Activated T-cell treated with anti-CD3 and anti-CD28 coated beads for 48 hours (primary cell): ENCODE measurements around the gene FOXF2.
"Not testable (repeated sequence)": the region's sequence is repeated elsewhere in the genome, so short reads cannot be mapped to it uniquely, and the experiment has no call there.

ENCODE experiments used
- DNase-seq: peaks from one replicate; pipeline ENCODE4 v3.0.0-alpha.2; 2020; ENCODE audit warnings: low read depth

Gene FOXF2

DNA sequence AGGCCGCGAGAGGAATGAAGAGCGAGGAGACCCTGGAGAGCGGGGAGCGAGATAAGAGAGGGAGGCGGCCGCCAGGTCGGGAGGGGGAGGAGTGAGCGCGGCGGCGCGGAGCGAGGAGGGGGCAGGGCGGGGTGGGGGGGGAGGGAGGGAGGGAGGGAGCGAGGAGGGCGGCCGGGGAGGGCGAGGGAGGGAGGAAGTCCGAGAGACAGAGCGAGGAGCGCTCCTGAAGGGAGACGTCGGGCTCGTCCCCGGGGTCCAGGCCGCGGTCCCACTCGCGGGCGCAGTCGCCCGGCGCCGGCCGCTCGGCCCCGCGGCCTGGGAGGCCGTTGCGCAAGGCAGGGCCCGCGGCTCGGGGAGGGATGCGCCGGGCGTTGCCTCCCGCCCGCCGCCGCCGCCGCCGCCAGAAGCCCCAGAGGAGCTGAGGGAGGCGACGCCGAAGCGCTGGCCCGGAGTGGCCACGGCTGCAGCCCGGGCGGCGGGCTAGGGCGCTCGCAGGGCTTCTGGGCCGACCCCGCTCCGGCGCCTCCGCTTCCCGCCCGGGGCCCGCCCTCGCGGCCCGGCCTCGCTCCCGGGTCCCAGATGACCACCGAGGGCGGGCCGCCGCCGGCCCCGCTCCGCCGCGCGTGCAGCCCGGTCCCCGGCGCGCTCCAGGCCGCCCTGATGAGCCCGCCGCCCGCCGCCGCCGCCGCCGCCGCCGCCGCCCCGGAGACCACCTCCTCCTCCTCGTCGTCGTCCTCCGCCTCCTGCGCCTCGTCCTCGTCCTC lies at the start of gene FOXF2:
Gene FOXF2, plus strand, starts transcription at position 208 of the 764 bp plus-strand sequence. Its CDS starts 372 bp downstream, at position 580.
- DNase-seq: no peak

DNA sequence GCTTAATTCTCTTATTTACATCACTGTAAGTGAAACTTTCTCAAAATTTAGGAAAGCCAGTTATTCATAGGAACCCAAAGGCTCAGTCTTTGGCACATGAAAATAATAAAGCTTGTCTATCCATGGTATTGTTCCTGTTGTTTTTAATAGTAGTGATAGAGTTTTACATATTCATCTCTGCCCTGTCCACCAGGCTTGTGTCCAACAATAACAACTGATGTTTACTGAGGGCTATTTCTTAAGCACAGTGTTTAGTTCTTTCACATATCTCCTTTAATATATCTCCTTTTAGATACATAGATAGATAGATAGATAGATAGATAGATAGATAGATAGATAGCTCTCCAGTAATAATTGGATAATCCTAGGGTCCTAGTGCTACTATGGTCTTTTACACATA lies 43.3 kb upstream of the FOXF2 start:
- no peak for DNase-seq

DNA sequence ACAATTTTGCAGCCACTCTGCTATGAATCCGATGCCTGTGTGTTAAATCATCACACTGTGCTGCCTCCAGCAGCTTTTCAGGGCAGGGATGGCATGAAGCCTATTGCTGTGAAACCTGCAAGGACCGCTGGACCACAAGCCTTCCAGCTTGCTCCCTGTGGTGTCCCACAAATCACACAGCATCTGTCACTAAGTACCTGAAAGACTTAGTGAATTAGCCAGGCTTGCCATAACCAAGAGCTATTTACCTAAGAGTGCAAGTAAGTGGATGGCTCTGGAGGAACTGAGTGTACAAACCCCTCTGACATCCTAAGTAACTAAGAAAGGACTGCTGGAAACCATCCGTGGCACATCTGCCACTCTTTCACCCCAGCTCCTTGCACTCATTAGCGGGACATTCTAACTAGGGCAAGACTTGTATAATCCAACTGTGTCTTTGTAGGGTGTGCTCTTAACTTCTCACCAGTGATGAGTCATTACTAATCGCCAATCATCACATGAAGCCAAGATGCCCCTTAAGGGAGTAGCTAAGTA lies 42.8 kb upstream of the FOXF2 start:
- no peak for DNase-seq

DNA sequence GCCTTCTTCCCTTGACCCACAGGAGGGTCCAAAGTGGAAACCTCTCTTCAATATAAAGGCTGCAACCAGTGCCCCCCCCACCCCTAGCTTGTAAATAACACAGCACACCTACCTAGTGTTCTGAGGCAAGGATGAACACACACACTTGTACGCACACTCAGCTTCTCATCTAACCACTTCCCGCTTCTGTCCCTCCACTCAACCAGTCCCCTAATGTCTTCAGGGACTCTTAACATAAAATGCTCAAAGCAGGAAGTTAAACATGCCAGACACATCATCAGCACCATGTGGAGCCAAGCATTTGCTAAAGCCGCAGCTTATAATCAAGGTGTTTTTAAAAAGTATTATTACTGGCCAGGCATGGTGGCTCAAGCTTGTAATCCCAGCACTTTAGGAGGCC lies 42.2 kb upstream of the FOXF2 start:
- DNase-seq: no peak

DNA sequence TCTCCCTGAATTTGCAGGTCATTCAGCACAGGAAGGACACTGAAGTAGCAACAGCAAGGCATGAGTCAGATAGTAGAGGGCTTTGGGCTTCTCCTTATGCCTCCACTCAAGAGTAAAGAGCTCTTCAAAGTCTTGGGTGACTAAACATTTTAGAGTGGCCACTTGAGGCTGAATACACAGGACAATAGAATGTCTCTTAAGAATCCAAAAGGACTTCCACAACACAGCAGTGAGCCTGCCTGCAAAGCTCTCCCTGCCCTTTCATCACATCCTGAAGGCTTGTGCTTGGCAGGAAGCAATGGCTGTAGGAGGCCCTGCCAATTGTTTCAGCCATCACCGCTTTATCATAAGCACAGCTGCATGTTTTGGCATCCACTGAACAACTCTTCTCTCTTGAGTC lies 40.7 kb upstream of the FOXF2 start:
- no peak for DNase-seq

DNA sequence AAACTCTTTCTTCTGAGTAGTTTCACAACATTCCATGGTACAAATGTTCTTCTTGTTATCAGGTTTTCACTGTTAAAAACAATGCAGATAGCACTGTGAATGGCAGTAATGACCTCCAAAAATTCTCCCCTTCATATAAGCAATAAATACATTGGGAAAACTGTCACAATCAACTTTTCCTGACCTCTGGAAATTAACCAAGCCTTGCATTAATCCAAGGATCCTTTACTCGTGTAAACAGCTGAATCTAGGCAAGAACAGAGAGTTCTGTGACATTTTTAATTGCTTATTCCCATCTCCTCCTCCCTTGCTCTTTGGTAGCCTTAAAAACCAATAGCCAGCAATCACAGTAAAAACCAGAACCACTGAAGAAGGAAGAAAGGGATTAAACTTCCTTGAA lies 39.7 kb upstream of the FOXF2 start:
- no peak for DNase-seq

DNA sequence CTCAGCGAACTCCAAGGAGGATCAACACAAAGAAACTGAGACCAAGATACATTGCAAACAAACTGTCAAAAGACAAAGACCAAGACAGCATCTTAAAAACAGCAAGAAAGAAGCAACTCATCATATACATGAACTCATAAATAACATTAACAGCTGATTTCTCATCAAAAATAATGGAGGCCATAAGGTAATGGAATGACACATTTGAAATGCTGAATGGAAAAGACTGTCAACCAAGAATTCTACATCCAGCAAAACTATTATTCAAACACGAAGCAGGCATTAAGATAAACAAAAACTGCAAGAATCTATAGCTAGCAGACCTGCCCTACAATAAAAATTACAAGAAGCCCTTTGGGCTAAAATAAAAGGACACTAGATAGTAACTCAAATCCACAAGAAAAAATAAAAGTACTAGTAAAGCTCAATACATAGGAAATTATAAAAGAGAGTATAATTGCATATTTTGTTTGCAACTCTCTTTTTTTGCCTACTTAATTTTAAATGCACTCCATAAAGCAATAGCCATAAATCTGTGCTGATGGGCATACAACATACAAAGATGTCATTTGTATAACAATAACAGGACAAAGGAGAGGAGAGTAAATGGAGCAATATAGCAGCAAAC lies 37.9 kb upstream of the FOXF2 start:
- DNase-seq: no peak

DNA sequence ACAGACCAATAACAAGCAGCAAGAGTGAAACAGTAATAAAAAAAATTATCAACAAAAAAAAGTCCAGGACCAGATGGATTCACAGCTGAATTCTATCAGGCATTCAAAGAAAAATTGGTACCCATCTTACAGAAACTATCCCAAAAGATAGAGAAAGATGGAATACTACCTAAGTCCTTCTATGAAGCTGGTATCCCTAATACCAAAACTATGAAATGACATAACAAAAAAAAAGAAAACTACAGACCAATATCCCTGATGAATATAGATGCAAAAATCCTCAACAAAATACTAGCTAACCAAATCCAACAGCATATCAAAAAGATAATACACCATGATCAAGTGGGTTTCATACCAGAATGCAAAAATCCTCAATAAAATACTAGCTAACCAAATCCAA lies 34.3 kb upstream of the FOXF2 start:
- not testable (repeated sequence) for DNase-seq

DNA sequence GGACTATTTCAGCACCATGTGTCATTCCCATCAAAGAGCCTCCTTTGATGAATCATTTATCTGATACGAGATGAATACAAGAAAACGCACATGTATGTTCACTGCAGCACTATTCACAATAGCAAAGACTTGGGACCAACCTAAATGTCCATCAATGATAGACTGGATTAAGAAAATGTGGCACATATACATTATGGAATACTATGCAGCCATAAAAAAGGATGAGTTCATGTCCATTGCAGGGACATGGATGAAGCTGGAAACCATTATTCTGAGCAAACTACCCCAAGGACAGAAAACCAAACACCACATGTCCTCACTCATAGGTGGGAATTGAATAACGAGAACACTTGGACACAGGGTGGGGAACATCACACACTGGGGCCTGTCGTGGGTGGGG lies 27.7 kb upstream of the FOXF2 start:
- not testable (repeated sequence) for DNase-seq

DNA sequence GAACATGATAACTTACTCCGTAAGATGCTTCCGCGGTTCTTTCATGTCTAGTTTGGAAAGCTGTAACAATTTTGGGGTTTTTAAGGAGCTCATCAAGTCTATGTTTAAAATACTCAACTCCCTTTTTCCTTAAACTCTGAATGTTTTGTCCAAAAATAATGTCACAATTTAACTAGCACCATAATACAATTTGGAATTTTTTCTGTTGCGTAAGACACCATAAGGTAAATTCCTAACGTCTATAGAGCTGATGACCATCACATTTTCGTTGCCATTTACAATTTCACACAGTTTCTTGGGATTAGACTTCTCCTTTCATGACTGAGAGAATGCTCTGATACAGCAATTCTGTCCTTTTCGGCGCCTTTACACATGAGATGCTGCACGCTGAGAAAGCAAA lies 26.7 kb upstream of the FOXF2 start:
- no peak for DNase-seq

DNA sequence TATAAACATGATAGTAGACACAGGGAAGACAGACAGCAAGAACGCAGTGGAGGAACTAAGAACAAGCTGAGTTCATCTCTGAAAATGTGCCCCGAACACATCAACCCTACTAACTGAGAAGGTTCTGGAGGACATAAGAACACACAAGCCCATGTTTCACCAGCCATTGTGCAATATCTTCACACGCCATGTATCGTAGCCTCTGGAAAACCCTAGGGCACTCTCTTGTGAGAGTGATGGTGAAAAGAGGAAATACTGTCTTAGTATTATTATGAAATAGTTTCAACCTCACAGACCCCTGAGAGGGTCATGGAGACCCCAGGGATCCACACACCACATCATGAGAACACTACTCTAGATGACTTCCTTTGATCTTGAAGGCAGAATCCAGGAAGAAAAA lies 26.1 kb upstream of the FOXF2 start:
- no peak for DNase-seq

DNA sequence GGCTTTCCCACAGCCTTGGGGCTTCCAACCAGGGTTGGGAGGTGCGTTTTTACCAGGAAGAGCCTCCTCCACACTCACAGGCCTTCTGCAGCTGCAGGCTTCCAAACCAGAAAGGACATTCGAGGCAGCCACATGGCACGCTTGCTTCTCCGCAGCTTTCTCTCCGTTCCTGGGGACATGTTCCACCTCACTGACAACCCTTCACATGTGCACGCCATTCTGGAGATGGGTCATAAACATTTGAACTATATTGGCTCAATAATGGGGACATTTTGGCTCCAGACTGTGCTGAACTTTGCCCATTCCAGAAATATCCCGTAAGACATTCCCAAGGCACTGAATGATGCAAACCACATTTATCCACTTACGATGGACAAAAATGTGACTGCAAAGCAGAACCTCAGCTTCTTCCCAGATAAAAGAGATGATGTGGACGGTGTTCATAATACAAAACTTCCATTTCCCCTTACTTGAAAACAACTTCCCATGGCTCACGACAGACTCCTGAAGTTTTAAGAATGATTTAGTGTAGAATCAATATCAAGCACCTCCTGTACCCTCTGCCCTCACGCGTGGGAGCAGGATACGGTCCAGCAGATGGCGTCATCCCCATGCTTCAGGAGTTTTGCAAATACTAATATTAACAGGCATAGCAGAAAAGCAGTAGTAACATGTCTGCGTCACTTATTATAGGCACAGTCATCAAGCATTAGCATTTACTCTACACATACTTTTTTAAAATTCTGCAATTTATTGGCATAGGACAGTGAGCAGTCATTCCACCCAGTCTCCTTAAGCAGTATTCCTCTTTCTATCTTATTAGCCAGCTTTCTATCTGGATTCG lies 25.4 kb upstream of the FOXF2 start:
- DNase-seq: no peak

DNA sequence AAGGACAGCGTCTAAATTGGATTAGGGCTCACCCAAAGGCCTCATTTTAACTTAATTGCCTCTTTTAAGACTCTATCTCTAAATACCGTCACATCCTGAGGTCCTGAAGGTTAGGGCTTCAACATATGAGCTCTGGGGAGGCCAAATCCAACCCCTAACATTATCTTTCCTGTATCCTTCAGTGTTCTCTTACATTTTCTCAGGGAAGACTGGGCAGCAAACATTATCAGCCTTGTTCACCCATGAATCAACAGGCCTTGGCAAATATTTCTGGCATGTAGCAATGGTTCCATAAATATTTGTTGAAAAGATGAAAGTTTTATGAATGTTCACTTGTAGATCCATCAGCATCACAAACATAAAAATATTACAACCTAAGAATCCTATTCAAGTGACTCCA lies 24.6 kb upstream of the FOXF2 start:
- DNase-seq: no peak

DNA sequence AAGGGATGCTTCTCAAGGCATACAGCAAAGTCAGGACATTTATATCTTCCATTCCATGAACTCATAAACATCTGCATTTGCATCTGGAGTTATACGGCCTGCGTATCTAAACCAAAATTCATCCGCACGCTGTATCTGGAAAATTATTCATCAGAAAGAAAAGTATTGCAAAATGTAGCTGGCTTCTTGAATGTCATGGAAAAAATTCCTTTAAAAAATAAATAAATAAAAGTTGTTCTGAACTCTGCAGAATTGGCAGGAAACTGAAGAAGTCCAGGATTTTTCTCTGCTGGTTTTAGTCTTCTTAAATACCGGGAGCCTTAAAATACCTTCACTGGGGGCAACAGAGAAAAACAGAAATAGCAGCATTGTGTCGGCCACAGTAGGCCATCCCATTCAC lies 23.7 kb upstream of the FOXF2 start:
- DNase-seq: no peak

DNA sequence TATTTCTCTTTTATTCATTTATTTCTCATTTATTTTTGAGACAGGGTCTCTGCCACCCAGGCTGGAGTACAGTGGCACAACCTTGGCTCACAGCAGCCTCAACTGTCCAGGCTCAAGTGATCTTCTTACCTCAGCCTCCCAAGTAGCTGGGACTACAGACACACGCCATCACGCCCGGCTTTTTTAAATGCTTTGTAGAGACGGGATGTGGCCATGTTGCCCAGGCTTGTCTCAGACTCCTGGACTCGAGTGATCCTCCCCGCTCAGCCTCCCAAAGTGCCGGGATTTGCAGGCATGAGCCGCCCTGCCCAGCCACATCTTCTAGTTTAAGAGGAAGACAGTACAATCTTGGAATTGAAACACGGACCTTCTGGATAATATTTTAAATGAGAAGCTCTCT lies 21.6 kb upstream of the FOXF2 start:
- no peak for DNase-seq

DNA sequence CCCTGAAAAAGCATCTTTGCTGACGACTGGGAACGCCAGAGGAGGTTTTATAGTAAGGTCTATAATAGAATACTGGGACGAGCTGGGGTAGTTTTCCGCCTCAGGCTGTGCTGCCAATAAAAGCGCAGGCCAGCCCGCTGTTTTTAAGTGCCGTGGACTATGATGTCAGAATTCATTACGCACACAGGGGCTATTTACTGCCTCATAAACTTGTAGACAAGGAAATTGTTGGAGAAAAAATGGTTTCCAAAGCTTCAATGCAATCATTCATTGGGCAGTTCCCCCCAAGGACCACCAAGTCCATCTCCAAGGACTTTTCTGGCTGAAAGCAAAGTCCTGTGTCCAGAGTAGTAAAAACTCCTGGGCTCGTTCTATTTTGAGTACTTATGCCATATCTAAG lies 20.4 kb upstream of the FOXF2 start:
- DNase-seq: no peak

DNA sequence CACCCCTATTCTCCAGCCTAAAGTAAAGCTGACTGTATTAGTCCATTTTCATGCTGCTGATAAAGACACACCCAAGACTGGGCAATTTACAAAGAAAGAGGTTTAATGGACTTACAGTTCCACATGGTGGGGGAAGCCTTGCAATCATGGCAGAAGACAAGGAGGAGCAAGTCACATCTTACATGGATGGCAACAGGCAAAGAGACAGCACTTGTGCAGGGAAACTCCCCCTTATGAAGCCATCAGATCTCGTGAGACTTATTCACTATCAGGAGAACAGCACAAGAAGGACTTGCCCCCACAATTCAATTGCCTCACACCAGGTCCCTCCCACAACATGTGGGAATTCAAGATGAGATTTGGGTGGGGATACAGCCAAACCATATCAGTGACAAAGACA lies 19.7 kb upstream of the FOXF2 start:
- not testable (repeated sequence) for DNase-seq

DNA sequence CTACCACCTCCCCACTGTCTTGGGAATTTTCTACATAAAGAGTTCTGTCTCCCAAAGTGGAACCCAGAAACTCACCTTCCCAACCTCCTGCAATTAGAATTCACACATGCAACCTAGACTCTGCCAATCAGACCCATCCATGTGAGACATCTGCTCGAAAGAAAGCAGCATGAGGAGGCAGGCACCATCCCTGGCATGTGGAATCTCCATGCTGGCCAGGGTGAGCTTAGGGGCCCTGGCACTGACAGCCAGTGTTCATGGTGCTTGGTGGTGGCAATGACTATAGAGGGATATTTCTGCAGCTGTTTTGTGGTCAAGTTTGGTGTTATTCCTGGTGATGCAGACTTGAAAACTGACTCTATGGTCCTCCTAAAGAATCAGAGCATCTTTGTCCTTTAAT lies 17.4 kb upstream of the FOXF2 start:
- no peak for DNase-seq

DNA sequence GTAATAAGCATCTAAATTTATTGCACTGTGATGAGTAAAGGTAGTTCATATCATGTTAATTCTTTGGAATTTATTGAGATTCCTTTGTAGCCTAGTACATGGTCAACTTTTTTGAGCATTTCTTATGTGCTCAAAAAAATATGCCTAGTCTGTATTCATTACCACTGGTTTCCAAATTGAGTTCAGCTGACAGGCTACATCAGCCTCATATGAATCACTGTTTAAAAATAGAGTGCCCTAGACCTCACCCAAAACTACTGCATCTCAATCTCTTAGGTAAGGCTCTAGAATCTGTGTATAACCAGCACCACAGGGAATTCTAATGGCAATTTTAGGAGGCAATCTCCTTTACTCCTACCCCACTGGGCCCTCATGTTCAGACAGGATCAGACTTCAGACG lies 16.7 kb upstream of the FOXF2 start:
- DNase-seq: no peak

DNA sequence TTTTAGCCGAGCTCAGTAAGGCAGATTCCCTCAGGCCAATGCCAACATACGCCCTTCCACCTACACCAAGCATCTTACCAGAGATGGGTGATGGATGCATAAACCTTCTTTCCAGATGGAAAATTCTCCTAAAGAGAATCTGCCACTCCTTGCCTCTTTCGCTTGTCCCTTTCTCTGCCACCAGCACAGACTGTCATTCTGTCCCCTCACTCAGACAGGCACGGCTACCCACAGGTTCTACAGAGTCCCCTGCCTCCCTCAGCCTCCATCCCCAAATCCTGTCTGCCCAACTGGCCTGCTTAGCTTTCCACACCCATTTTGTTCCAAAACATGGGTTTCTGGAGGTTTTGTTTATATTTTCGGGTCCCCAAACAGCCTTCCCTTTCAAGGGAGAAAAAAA lies 12.7 kb upstream of the FOXF2 start:
- no peak for DNase-seq

DNA sequence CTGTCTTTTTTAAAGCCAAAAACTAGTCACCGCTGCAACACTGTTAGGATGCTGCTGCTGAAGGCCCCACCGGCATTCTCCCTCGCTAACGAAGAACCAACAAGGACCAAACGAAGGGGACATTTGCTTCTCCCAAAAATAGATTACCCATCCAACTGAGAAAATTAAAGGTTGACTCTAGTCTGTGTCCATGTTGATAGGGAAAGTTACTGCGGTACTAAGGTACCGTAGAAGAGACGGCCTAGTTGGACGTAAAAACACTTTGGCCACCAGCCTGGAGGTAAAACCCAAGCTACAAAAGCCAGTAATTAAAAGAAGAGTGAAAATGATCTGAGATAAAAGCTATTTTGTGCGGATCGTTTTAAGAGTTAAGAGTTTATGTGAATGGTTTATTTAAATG lies 11.8 kb upstream of the FOXF2 start:
- no peak for DNase-seq

DNA sequence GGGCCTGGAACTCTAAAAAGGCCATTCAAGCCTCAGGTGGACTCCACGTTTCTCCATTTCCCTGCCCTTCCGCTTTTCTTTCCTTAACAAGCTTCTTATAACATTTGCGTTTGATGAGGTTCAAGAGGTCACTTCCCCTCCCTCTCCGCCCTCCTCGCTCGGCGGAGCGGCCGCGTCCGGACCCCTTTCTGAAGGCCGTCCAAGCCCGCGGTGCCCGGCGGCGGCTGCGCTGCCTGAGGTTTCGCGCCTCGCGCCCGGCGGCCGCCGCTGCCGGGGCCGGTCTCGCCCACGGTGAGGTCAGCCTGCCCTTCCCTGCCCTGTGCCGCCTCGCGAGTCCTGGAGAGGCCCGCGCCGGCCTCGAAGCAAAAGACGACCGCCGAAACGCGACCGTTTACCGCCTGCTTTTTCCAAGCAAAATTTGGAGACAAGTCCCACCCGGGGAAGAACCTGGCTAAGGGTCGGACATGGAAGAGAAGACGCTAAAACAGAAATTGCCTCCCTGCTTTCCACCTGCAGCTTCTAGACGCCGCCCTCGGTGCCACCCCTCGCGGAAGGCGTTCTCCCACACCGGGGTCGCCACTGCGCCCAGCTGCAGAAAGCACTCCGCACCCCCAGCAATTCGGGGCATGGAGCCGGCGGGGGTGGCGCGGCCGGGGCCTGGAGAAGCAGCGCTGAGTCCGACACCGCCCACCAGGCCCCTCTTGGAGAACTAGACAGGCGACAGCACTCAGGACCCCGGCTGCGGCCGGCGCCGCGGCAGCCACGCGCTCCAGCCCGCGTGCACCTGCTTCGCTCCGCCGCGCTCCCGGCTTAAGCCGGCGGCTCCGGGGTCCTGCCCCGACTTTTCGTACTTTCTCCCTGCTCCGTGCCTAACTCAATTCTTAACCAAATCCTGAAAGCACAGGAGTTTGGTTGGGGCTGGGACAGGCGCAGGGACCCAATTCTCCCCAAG lies 11.0 kb upstream of the FOXF2 start:
- DNase-seq: no peak
